H1 (cell line): Measurements from ENCODE around the gene VPS51. TPM values are rescaled to one million over a fixed set of nuclear protein-coding genes. Genes with fewer than 3 reads are reported as not detected.
A peak's percentile ranks its signal among the peaks of the same experiment; 100 is the strongest.

ENCODE experiments used
- BACH1 ChIP-seq: IDR thresholded peaks from 2 replicates; pipeline ENCODE4 v1.6.1; 2012; ENCODE audit warnings: low read length, improper control_type of control experiment
- BRCA1 ChIP-seq: IDR thresholded peaks from 2 replicates; pipeline ENCODE4 v1.6.1; 2012; ENCODE audit warnings: low read depth, low read length, improper control_type of control experiment
- CHD2 ChIP-seq: IDR thresholded peaks from 2 replicates; pipeline ENCODE4 v1.6.1; 2012; ENCODE audit warnings: low read length, improper control_type of control experiment
- EGR1 ChIP-seq: IDR thresholded peaks from 2 replicates; pipeline ENCODE4 v1.6.1; 2011; ENCODE audit warnings: low read depth, low read length, borderline replicate concordance
- FOSL1 ChIP-seq: IDR thresholded peaks from 2 replicates; pipeline ENCODE4 v1.6.1; 2011; ENCODE audit warnings: mild to moderate bottlenecking, low read depth, low read length, moderate library complexity; ENCODE audit not compliant: insufficient read depth
- GTF2F1 ChIP-seq: IDR thresholded peaks from 2 replicates; pipeline ENCODE4 v1.6.1; 2012; ENCODE audit warnings: low read depth, low read length, improper control_type of control experiment, borderline replicate concordance
- JUN ChIP-seq: IDR thresholded peaks from 2 replicates; pipeline ENCODE4 v1.6.1; 2011; ENCODE audit warnings: low read depth, mild to moderate bottlenecking, improper control_type of control experiment, low read length
- KDM4A ChIP-seq: IDR thresholded peaks from one replicate; pipeline ENCODE4 v1.7.1; 2012; ENCODE audit warnings: low read depth, mild to moderate bottlenecking, moderate library complexity, low read length, inconsistent platforms; ENCODE audit not compliant: severe bottlenecking
- PHF8 ChIP-seq: fragments of 200-600 bp; sonication (generic); conservative IDR thresholded peaks from 2 replicates; pipeline ENCODE4 v1.7.1; 2012; ENCODE audit warnings: low read depth, mild to moderate bottlenecking, inconsistent platforms, low read length, moderate library complexity
- POLR2A ChIP-seq, 2 experiments: IDR thresholded peaks; 1 replicate in 1 of 2; 2 replicates in 1 of 2; pipeline ENCODE4 v1.6.1; 2011; ENCODE audit warnings: low read depth in 2 of 2, low read length in 2 of 2, mild to moderate bottlenecking in 2 of 2; ENCODE audit errors: control extremely low read depth in 1 of 2
- RAD21 ChIP-seq, 2 experiments: IDR thresholded peaks in 1 of 2; conservative IDR thresholded peaks in 1 of 2; 2 replicates each; pipeline ENCODE4 v1.6.1; 2011; ENCODE audit warnings: low read depth in 2 of 2, low read length in 2 of 2, improper control_type of control experiment in 1 of 2, inconsistent platforms in 1 of 2, mild to moderate bottlenecking in 1 of 2, moderate library complexity in 1 of 2
- RXRA ChIP-seq: IDR thresholded peaks from 2 replicates; pipeline ENCODE4 v1.6.1; 2011; ENCODE audit warnings: low read depth, mild to moderate bottlenecking, low read length, moderate library complexity; ENCODE audit not compliant: insufficient read depth
- SIRT6 ChIP-seq: IDR thresholded peaks from one replicate; pipeline ENCODE4 v1.7.1; 2012; ENCODE audit warnings: low read length, inconsistent platforms
- SIX5 ChIP-seq: IDR thresholded peaks from 2 replicates; pipeline ENCODE4 v1.6.1; 2011; ENCODE audit warnings: mild to moderate bottlenecking, low read depth, low read length
- SP2 ChIP-seq: IDR thresholded peaks from 2 replicates; pipeline ENCODE4 v1.6.1; 2012; ENCODE audit warnings: mild to moderate bottlenecking, low read length, inconsistent platforms
- SP4 ChIP-seq: IDR thresholded peaks from 2 replicates; pipeline ENCODE4 v1.6.1; 2012; ENCODE audit warnings: low read length, inconsistent platforms
- SUZ12 ChIP-seq: fragments of 200-600 bp; sonication (generic); IDR thresholded peaks from 2 replicates; pipeline ENCODE4 v1.6.1; 2012; ENCODE audit warnings: mild to moderate bottlenecking, inconsistent platforms, low read length, moderate library complexity, mixed read lengths
- TBP ChIP-seq: IDR thresholded peaks from 2 replicates; pipeline ENCODE4 v1.6.1; 2011; ENCODE audit warnings: low read depth, low read length, improper control_type of control experiment
- TEAD4 ChIP-seq: IDR thresholded peaks from 2 replicates; pipeline ENCODE4 v1.6.1; 2012; ENCODE audit warnings: low read depth, low read length, inconsistent platforms, mixed read lengths
- ZNF274 ChIP-seq: IDR thresholded peaks from 2 replicates; pipeline ENCODE4 v1.7.0; 2012; ENCODE audit warnings: low read length, borderline replicate concordance; ENCODE audit errors: extremely low read depth
- polyA plus RNA-seq, 7 experiments: library from polyadenylated mRNA; depleted of rRNA in 3 of 7; stranded (reverse) in 5 of 7; unstranded in 2 of 7; fragments of >200 nt in 5 of 7; fragments of 200-250 nt in 2 of 7; gene quantifications; 1 replicate in 5 of 7; 2 replicates in 1 of 7; 4 replicates in 1 of 7; pipeline versions ENCODE4 v1.2.1 to v1.2.3, GENCODE V29; 2011 to 2013; ENCODE audit warnings: missing spikeins in 2 of 7, mixed read lengths in 2 of 7
- total RNA-seq: library from RNA; stranded (reverse); fragmentation: NEBNext Ultra II Directional; extraction: Animal tissue kit (Norgen Biotek cat#: 25700); gene quantifications from 2 replicates; pipeline ENCODE4 v1.2.1, GENCODE V29; 2021
- TF ChIP-seq, protein P1 (sequence below): IDR thresholded peaks from 2 replicates; pipeline ENCODE4 v1.6.1; 2012; ENCODE audit warnings: inconsistent platforms
- TF ChIP-seq, protein P2 (sequence below): IDR thresholded peaks from 2 replicates; pipeline ENCODE4 v1.6.1; 2011; ENCODE audit warnings: low read depth, mild to moderate bottlenecking, low read length; ENCODE audit not compliant: insufficient read depth
- TF ChIP-seq, protein P3 (sequence below): IDR thresholded peaks from 2 replicates; pipeline ENCODE4 v1.6.1; 2011; ENCODE audit warnings: low read length, improper control_type of control experiment

The VPS51 gene
- total and polyA plus RNA-seq, 2 of the 8 experiments (the other 6 are each of a cell fraction or from before 2014, with no cell fraction given): 97.4 to 142 TPM

DNA sequence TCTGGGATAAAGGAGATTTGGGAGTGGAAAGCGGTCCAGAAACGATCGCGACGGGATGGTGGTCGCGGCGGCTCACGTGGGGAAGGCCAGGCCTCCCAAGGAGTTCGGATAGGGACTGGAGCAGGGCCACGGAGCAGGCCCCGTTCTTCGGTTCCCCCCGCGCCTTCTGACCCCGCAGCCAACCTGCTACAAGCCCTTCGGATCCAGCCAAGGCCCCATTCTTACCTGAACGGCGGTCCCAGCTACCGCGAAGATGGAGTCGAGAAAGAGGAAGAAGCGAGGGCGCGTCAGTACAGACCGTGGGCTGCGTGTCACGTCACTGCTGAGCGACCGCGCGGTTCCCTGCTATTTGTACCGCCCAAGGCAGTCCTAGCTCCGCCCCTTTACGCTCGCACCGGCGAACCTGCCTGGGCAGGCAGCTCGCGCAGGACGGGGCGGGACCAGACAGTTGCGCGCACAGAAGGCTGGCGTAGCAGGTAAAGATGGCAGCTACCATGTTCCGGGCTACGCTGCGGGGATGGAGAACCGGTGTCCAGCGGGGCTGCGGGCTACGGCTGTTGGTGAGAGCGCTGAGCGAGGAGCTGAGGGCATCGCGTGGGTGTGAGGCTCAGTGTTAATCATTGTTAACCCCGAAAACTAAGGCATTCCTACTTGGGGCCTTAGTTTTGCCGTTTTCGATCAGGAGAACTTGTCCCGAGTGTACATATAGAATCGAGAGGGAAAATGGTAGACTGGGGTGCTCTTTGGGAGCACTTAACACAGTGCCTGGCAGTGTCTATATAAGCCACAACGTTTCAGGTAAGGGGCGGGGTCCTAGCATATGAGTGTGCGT is 26.1 kb downstream of the VPS51 start, which contains the start of the genes FAU and MRPL49 (continued):
- TF ChIP-seq, protein P1, sequence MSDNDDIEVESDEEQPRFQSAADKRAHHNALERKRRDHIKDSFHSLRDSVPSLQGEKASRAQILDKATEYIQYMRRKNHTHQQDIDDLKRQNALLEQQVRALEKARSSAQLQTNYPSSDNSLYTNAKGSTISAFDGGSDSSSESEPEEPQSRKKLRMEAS: peak; percentile 46; the same call in 1 of the 2 replicates
- TF ChIP-seq SIRT6 (no peak), PHF8 (peak; percentile 83; the same call in 1 of the 2 replicates), FOSL1 (0 out of 2 replicates have a peak, but pooled peaks have one; percentile 31), BRCA1 (peak; percentile 32; the same call in 1 of the 2 replicates), GTF2F1 (0 out of 2 replicates have a peak, but pooled peaks have one; percentile 30), SUZ12 (no peak), BACH1 (no peak), RXRA (no peak), JUN (no peak), TBP (peak; percentile 96), CHD2 (0 out of 2 replicates have a peak, but pooled peaks have one; percentile 30), SP4 (peak; percentile 76; the same call in 1 of the 2 replicates), EGR1 (no peak), POLR2A (IDR thresholded peaks at IDR 0.05; ENCODE audit: control extremely low read depth in 1 of 2, low read depth in 2 of 2, low read length in 2 of 2) (peak; percentile 97), KDM4A (peak; percentile 92), ZNF274 (no peak), TEAD4 (peak; percentile 74), RAD21 (IDR thresholded peaks at IDR 0.05 in 1 of 2, conservative IDR thresholded peaks at IDR 0.05 in 1 of 2; ENCODE audit: low read depth in 2 of 2, low read length in 2 of 2) (no peak), SIX5 (no peak), SP2 (no peak)
- TF ChIP-seq, protein P2, sequence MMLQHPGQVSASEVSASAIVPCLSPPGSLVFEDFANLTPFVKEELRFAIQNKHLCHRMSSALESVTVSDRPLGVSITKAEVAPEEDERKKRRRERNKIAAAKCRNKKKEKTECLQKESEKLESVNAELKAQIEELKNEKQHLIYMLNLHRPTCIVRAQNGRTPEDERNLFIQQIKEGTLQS: peak; percentile 68; the same call in 1 of the 2 replicates
- TF ChIP-seq, protein P3, sequence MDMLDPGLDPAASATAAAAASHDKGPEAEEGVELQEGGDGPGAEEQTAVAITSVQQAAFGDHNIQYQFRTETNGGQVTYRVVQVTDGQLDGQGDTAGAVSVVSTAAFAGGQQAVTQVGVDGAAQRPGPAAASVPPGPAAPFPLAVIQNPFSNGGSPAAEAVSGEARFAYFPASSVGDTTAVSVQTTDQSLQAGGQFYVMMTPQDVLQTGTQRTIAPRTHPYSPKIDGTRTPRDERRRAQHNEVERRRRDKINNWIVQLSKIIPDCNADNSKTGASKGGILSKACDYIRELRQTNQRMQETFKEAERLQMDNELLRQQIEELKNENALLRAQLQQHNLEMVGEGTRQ: no peak
